HG03097 (cell line): ENCODE measurements around the gene EAF1.
"Not testable (repeated sequence)": the region's sequence is repeated elsewhere in the genome, so short reads cannot be mapped to it uniquely, and the experiment has no call there.

ENCODE experiments used
- ATAC-seq: cut with Tn5 transposase; IDR thresholded peaks from one replicate; pipeline ENCODE4 v1.9.1; 2021; ENCODE audit not compliant: unreplicated experiment, low FRiP score

The EAF1 gene

DNA sequence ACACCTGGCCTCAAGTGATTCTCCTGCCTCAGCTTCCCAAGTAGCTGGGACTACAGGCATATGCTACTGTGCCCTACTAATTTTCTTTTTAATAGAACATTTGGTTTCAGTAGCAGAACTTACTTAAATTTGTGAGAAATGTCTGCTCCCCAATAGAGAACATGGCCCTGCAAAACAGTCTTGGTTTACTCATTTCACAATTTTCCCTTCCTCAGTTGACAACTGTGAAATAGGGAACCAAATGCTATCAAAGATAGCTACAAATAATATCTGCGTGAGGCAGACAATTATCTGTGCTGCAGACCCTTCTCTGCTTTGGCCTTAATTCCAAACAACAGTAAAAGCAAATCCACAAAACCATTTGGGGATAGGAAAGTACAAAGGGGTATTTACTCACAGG is 22.6 kb upstream of the EAF1 start:
- ATAC-seq, result no peak

DNA sequence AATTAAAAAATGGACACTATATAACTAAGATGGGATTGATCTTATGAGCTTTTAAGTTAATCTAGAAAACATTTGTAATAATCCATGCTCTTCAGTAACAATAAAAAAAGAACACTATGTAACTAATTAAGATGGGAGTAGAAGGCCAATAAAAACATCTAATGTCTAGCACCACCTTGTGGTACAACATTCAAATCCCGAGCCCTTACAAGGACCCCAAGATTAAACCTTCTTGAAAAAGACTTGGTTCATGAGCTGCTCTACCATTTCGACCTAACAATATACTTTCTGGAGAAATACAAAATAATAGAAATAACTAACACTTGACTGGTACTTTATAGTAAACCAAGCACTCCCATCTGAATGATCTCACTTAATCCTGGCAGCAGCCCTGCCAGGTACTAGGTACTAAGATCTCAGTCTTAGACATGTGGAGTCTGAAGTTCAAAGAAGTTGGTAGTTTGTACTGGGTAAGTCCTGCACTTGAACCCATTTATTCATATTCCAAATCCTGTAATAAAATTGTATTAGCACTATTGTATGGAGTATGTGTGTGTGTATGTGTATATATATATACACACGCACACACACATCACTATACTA is 21.8 kb upstream of the EAF1 start:
- ATAC-seq, result no peak

DNA sequence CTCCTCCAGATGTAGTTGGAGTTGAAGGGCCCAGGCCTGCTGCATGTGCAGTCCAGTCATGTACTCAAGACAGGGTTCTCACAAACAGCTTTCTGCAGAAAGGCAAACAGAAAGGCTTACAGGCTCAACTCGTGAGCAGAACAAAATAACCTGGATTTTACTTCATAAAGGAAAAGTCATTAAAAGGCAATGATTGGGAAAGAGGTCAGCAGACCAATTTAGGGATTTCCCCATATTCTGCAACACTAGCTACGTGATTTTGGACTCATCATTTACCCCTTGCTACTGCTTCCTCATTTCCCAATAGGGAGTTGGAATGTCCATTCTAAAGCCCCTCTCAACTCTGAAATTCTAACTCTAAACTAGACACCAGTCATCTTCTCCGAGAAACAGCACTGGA is 18.2 kb upstream of the EAF1 start:
- ATAC-seq, result no peak

DNA sequence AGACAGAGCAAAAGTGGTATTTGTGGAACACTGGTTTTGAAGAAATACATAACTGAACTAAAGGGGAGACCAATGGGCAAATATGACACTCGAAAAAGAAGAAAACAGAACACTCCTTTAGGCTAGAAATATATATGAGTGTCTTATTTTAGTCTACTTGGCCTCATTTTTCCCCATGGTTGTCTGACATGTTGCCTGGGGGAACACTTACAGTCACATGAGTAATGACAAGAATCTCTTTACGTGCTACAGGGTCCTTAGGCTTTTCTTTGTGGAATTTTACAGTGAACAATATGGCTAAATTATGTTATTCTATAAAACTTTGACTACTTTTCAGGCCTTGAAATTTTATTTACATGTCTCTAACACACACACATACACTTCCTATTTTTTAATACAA is 17.6 kb upstream of the EAF1 start:
- no peak for ATAC-seq

DNA sequence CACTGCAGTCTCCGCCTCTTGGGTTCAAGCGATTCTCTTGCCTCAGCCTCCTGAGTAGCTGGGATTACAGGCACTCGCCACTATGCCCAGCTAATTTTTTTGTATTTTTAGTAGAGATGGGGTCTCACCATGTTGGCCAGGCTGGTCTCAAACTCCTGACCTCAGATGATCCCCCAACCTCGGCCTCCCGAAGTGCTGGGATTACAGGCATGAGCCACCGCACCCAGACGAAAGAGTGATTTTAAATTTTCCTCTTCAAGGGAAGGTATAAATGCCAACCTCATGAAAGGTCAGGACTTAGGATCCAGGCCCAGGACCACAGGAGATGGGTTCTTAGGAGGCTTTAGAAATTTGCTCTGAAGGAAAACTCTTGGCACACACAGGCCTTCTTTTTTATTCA is 16.4 kb upstream of the EAF1 start:
- ATAC-seq, result not testable (repeated sequence)

DNA sequence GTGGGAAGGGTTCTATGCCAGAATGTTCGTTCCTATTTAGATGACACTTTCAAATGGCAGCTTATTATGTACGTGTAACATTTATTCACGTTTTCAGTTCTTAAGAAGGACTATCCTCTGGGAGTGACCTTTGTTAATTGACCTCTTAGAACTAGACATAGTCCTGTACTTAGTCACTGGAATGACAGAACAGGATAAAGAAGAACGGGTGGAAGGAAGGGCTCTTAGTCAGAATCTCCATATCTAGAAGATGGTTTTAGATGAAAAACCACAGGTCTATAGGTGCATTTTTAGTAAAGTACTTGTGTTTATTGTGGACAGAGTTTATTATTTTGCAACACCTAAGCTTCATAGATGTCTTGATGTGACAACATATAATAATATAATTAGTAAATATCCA is 6.5 kb upstream of the EAF1 start:
- no peak for ATAC-seq

DNA sequence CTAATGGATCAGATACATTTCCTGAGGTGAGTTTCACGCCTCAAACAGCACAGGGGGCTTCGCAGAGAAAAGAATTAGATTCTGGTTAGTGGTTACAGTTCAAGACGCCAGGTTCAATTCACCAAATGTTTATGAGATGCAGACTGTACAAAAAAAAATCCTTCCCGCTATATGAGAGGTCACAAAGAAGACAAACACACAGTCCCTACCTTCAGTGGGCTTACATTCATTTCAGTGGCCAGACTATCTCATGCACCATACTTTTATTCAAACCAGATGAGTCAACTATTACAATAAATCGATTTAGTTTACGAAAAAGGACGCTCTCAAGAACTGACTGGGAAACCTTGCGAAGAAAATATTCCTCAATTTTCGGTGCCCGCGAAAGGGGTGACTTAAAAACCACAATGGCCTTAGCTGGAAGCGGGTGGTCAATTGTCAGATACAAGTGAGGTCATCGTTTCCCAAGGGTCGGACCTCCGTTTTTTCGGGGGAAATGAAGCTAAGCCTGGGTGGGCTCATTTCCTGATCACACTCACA is 749 bp upstream of the EAF1 start:
- ATAC-seq, result no peak

DNA sequence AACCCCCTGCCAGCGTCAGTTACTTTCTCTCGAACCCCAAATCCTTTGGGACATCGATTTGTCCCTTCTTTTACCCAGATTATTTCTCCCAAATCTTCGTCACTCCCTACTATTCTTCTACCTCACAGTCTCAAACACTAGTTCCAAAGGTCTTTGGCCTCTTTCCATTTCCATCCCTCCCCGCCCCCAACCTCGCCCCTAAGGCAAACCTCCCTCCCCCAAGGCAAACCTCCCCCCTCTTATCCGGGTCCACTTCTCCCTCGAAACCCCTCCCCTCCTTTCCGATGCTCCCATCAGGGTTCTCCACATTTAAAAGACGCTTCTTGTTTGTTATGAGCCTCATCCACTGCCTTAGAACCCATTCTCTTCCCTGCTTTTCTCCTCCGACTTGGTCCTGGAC is 583 bp downstream of the EAF1 start:
- ATAC-seq, result no peak

DNA sequence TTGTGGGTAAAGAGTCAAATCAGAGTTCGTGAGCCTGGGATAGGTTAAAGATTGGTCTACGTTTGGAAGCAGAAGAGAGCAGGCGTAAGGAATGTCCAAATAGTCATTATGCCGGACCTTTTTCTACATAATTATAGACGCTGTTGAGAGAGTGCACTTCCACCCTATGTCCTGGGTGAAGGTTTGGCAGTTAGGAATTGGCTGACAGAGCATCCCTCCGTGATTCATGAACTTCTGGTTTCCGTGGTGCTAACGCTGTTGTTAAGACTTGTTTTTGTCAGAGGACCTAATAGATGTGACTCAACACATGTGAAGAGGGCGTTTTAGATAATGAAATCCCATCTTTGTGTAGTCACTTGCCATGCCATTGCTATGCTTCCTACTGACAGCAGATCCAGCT is 1.1 kb downstream of the EAF1 start:
- ATAC-seq, result no peak

DNA sequence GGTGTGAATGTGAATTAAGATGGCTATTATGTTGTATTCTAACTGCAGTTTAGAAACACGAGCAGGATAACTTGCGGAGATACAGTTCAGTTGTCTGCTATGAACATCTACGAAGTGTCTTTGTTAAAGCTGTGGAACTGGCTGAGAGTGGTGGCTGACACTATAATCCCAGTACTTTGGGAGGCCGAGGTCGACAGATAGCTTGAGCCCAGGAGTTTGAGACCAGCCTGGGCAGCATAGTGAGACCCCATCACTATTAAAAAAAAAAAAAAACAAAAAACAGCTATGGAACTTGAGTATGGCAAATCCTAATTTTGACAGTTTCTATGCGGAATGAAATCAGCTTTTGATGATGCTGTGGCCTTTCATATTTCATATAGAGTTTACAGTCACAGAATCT is 1.7 kb downstream of the EAF1 start:
- no peak for ATAC-seq

DNA sequence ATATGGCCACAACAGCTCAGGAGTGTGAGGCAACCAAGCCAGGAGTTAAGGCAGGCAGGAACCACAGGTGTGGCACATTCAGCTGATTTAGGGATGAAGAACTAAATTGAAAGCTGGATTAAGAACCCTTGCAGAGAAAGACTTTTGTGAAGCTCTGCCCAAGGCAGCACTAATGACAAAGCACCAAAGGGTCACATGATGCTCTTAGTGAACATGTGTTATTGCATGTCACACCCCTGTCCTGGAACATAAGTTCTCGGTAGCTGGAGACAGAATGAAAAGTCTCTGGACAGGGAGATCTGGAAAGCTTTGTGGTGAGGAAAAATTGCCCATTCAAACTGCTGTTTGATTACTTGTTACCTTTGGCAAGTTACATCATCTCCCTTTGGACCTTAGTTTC is 3.2 kb downstream of the EAF1 start:
- ATAC-seq, result no peak

DNA sequence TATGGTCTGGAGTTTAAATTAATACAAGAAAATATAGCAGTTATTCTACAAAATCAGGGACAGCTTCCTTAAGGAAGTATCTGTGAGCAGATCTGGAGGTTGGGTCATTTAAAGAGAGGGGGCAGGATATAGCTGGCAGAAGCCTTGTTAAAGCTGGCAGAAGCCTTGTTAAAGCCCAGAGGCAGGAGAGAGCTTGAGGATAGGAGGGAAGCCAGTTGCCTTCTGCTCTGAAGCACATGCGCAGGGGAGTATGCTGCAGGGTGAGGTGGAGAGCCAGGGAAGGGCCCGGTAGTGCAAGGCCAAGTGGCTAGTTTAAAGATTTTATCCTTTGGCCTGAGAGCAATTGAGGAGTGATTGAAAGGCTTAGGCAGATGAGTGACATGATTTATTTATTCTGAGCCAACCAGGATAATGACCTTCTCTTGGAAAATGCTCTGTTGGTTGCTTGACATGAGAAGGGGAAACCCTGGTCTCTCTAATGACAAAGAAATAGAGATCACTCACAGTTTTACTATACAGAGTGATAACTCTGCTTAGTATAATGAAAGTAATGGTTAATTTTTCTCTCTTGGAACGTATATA is 3.9 kb downstream of the EAF1 start:
- ATAC-seq, result no peak

DNA sequence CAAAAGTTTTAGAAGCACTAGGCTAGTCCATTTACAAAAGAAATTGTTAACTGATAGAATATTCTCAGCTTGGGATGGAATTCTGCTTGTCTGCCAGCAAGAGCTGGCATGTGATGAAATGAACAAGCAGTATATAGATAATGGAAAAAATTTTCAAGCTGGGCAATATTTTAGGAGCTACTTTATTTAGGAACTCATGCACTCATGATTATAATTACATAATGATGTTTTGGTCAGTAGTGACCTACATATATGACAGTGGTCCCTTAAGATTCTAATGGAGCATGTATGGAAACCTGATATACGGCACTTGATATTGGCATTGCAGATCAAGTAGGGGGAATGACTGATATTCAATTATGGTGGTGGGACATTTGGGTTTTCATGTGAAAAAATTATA is 6.1 kb downstream of the EAF1 start:
- no peak for ATAC-seq

DNA sequence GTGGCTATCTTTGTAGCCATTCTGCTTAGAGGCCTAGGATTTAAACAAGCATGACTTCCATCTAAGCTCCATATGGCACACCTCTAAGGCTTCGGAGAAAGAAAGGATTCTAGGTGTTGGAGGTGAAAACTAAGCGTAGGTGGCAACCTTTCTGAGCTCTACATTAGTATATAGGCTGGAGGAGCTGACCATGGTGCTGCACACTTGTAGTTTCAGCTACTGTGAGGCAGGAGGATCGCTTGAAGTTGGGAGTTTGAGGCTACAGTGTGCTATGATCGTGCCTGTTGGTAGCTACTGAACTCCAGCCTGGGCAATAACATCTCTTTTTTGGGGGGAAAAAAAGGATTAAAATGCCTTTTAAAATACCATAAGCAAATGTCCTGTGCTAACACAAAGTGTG is 7.4 kb downstream of the EAF1 start:
- no peak for ATAC-seq

DNA sequence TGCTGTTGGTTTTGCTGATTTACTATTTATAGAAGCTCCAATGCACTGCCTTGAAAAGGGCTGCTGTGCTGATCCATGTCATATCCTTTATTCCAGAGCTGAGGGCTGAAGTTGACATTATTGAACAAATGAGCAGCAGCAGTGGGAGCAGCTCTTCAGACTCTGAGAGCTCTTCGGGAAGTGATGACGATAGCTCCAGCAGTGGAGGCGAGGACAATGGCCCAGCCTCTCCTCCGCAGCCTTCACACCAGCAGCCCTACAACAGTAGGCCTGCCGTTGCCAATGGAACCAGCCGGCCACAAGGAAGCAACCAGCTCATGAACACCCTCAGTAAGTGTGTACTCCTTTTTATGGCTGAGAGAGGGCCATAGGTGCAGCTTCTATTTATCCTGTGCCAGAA is 8.8 kb downstream of the EAF1 start:
- ATAC-seq, result no peak

DNA sequence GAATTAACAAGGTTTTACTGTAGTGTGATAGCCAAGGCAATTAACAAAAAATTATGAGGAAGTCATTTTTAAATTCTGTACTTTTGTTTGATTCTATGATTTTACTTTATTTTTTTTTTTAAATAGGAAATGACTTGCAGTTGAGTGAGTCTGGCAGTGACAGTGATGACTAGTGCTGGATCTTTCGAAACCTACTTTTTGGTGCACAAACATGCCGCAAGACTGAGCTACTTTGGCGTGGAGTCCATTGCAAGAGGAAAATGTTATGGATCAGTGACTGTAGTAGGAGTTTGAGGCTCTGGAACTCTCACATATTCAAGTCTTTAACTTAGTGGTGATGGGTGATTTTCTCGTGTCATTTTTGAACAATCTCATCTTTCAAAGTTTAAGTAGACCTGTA is 11.6 kb downstream of the EAF1 start:
- ATAC-seq, result no peak

DNA sequence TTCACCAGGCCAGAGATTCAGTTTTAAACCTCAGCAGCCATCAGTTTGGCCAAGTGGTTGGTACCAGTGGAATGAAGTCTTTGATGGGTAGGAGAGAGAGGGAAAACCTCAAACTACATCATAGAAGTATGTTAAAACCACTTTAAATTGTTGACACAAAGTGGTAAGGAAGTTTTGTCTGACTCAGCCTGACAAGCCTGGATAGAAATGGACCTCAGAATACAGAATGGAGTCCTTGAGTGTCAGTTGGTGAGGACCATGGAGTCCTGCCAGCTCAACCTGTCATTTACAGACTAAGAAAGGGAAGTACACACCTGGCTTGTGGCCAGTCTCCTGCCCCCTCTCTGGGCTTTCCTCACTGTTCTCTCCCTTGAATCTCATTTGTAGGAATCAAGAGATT is 12.1 kb downstream of the EAF1 start:
- no peak for ATAC-seq

DNA sequence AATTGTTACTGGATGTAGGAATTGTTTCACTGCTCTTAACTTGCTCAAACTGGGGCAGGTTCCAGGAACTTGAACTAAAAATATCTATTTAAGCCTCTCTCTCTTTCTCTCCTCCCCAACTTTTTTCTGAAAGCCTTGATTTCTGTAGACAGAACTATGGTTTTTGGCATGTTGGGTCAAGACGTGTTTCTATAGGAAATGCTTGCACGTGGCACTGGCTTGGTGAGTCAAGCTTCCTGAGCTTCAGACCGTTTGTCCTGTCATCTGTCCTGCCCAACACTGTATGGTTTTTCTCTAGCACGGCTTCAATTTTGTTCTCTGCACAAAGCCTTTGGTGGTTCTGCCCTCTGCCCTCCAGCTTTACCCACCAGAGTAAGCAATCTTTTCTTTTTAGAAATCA is 13.5 kb downstream of the EAF1 start:
- no peak for ATAC-seq

DNA sequence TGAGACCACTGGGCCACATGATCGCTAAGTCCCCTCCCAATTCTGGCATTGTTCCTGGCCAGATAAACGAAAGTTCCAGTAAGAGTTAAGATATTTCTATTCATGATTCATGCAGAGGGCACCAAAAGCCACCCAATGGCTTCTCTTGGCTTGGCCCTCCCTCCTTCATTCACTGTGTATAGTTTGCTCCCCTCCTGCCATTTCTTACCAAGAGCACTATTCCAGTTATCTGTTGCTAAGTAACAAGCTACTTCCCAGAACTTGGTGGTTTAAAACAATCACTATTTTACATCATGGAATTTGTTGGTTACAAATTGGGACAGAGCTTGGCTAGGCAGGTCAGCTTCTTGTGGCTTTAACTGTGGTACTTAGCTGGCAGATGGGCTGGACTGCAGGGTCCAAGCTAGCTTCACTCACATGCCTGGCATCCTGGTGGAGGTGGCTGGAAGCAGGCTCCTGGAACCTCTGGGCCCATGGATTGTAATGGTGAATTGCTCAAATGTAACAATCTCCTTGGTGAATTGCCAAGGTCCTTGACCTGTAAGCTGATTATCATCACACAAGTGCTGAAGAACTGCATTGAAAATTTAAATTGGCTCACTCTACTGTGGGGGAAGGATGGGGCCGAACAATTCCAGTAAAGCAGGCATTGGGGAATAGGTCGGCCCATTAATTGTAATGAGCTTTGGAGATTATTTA is 16.6 kb downstream of the EAF1 start:
- ATAC-seq, result no peak

DNA sequence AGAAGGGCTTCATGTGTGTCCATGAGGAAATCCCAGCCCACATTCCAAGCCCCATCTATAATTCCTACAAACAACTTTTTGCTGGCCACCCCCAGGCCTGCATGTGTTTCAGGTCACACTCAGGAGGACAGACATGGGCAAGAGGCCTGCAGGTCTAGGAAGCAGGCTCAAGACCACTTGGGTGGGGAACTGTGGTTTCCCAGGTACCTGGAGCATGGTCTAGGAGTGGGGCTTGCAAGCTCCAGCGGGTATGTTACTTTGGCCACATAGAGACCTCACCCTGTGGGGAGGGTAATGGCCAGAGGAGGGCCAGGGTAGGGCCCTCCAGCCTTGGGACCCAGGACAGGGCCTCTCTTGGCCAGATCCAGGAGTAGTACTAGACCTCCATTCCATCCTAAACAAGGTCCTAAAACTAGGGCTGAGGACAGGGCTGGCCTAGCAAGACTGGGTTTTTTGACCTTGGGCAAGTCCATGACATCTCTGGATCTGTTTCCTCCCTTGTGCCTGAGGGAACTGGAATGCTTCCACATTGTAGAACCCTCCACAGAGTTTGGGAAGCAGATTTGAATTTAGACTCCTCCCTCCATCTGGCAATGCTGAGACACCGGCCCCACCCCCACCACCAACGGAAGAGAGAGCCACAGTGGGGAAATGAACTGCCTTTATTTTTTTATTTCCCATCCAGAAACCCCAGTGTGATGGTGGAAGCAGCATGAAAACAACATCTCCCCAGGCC is 22.3 kb downstream of the EAF1 start:
- no peak for ATAC-seq

DNA sequence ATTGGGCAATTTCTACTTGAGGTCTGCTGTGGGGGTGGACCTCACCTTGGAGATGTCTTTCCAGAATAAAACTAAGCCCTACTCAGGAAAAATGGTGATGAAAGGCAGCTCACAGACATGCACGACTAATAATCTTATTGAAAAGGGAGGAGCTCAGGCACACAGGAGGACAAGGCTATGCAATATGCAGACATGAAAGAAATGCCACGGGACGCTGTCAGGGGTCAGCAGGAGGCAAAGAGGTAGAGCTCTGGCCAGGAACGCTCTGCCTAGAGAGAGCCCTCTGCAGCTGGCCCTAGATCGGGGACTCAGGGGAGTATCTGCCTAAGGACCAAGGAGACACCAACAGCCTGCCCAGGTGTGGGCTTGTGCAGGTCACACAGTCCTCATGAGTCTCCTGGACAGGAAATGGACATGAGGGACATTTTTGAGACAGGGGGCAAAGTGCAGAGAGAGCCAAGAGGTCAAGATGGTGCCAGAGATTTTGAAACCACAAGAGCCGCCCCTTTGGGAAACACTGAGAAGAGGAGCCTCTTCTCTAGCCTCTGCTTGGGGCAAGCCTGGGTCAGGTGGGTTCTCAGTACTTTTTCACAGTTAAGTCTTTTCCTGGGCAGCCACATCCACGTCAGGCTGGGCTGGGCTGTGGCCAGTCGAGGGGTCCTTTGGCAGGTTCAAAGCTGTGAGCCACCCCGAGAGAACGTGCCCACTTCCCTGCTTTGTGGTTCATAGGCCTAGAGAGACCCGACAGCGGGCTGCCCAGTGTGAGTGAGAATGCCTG is 23.2 kb downstream of the EAF1 start:
- no peak for ATAC-seq
